Neural progenitor cell (in vitro differentiated cells): ENCODE results near the gene SMIM45.

Experiments used
- DNase-seq: peaks from one replicate; pipeline ENCODE4 v3.0.0-alpha.2; 2016; ENCODE audit warnings: low spot score
- H2AFZ ChIP-seq: fragments of 200-600 bp; sonication (generic); replicated peaks from 2 replicates; pipeline ENCODE4 v1.6.1; 2016; ENCODE audit warnings: antibody characterized with exemption
- H3F3A ChIP-seq: fragments of 200-600 bp; sonication (generic); 2 replicates; pipeline ENCODE4 v1.6.1; 2016; ENCODE audit warnings: antibody characterized with exemption, low read depth
- H3K27ac ChIP-seq: fragments of 200-600 bp; sonication (generic); 2 replicates; pipeline ENCODE4 v1.5.1; 2016; ENCODE audit warnings: mild to moderate bottlenecking
- H3K27me3 ChIP-seq: fragments of 200-600 bp; sonication (generic); 2 replicates; pipeline ENCODE4 v1.6.1; 2016; ENCODE audit warnings: mild to moderate bottlenecking, moderate library complexity
- H3K36me3 ChIP-seq: fragments of 200-600 bp; sonication (generic); 2 replicates; pipeline ENCODE4 v1.5.1; 2016
- H3K4me1 ChIP-seq: fragments of 200-600 bp; sonication (generic); 2 replicates; pipeline ENCODE4 v1.6.1; 2016; ENCODE audit warnings: mixed run types
- H3K4me2 ChIP-seq: fragments of 200-600 bp; sonication (generic); 2 replicates; pipeline ENCODE4 v1.6.1; 2016
- H3K4me3 ChIP-seq: fragments of 200-600 bp; sonication (generic); 2 replicates; pipeline ENCODE4 v1.5.1; 2016
- H3K79me2 ChIP-seq: fragments of 200-600 bp; sonication (generic); 2 replicates; pipeline ENCODE4 v1.6.1; 2016; ENCODE audit warnings: low read depth
- H3K9ac ChIP-seq: fragments of 200-600 bp; sonication (generic); 2 replicates; pipeline ENCODE4 v1.6.1; 2016
- H3K9me3 ChIP-seq: fragments of 200-600 bp; sonication (generic); 2 replicates; pipeline ENCODE4 v1.5.1; 2016; ENCODE audit warnings: low read depth
- H4K20me1 ChIP-seq: fragments of 200-600 bp; sonication (generic); 2 replicates; pipeline ENCODE4 v1.6.1; 2016; ENCODE audit warnings: low read depth
- H3K27ac Mint-ChIP-seq: 3 replicates; pipeline ENCODE4 v1.8.0; 2021; ENCODE audit warnings: mixed read lengths
- H3K27me3 Mint-ChIP-seq: 2 replicates; pipeline ENCODE4 v1.8.0; 2022; ENCODE audit warnings: low read depth, mild to moderate bottlenecking, inconsistent platforms, moderate library complexity, mixed read lengths; ENCODE audit not compliant: insufficient read depth
- H3K36me3 Mint-ChIP-seq: 3 replicates; pipeline ENCODE4 v1.8.0; 2021; ENCODE audit warnings: mixed read lengths
- H3K4me1 Mint-ChIP-seq: 3 replicates; pipeline ENCODE4 v1.8.0; 2021; ENCODE audit warnings: mixed read lengths
- H3K4me3 Mint-ChIP-seq: 3 replicates; pipeline ENCODE4 v1.8.0; 2021; ENCODE audit warnings: mild to moderate bottlenecking, moderate library complexity, mixed read lengths
- H3K9me3 Mint-ChIP-seq: 3 replicates; pipeline ENCODE4 v1.8.0; 2020; ENCODE audit warnings: mixed read lengths
- CTCF ChIP-seq: fragments of 200-600 bp; sonication (generic); IDR thresholded peaks from 2 replicates; pipeline ENCODE4 v1.5.1; 2017; ENCODE audit warnings: antibody characterized with exemption, mild to moderate bottlenecking
- EZH2 ChIP-seq: fragments of 200-600 bp; sonication (generic); IDR thresholded peaks from 2 replicates; pipeline ENCODE4 v1.6.1; 2017; ENCODE audit warnings: antibody characterized with exemption, mild to moderate bottlenecking, moderate library complexity
- EZH2phosphoT487 ChIP-seq: fragments of 200-600 bp; sonication (generic); IDR thresholded peaks from 2 replicates; pipeline ENCODE4 v1.6.1; 2017; ENCODE audit warnings: antibody characterized with exemption

The SMIM45 gene

GRCh38 chr22:41951898-41952474 is at the start of gene SMIM45:
Gene SMIM45, plus strand, starts transcription at chr22:41952150.
- Histone ChIP-seq H4K20me1 (no peaks in the 10 kb centered on the region), H3K4me1 (peaks cover 15% of the 10 kb centered on the region), H3K27me3 (no peaks in the 10 kb centered on the region), H3F3A (peaks cover 17% of the 10 kb centered on the region), H3K79me2 (no peaks in the 10 kb centered on the region), H3K27ac (no peak within 1 kb of the TSS), H3K9me3 (no peaks in the 10 kb centered on the region), H3K9ac (no peak within 1 kb of the TSS), H3K4me2 (peak within 1 kb of the TSS; percentile 46), H3K4me3 (no peak within 1 kb of the TSS), H2AFZ (no peak within 1 kb of the TSS), H3K36me3 (no peaks in the 10 kb centered on the region)
- Mint-ChIP-seq H3K27ac (peak within 1 kb of the TSS; percentile 33), H3K27me3 (peaks cover 2% of the 10 kb centered on the region), H3K4me3 (peak within 1 kb of the TSS; percentile 61), H3K4me1 (peaks cover 49% of the 10 kb centered on the region), H3K36me3 (no peaks in the 10 kb centered on the region), H3K9me3 (no peaks in the 10 kb centered on the region)
- DNase-seq, result peak; percentile 92
- peak; percentile 40 for TF ChIP-seq CTCF
- no peak for TF ChIP-seq EZH2phosphoT487

- Mint-ChIP-seq H3K9me3 (no peaks in the 10 kb centered on the region), H3K36me3 (peaks cover 21% of the 10 kb centered on the region), H3K27me3 (peaks cover 15% of the 10 kb centered on the region), H3K27ac (no peak overlapping the region), H3K4me1 (no peaks in the 10 kb centered on the region), H3K4me3 (no peak overlapping the region)
- no peak overlapping the region for H3K4me2 ChIP-seq
- H3F3A ChIP-seq, result peaks cover 11% of the 10 kb centered on the region
- TF ChIP-seq CTCF (no peak), EZH2 (no peak), EZH2phosphoT487 (no peak)
- H3K4me1 ChIP-seq, result no peaks in the 10 kb centered on the region
- no peak overlapping the region for H3K27ac ChIP-seq
- no peak for DNase-seq
- H4K20me1 ChIP-seq, result peaks cover 49% of the 10 kb centered on the region
- H3K4me3 ChIP-seq, result no peak overlapping the region
- H3K79me2 ChIP-seq, result no peaks in the 10 kb centered on the region
- no peaks in the 10 kb centered on the region for H3K36me3 ChIP-seq
- no peaks in the 10 kb centered on the region for H3K9me3 ChIP-seq
- H3K27me3 ChIP-seq, result peaks cover 5% of the 10 kb centered on the region
- H3K9ac ChIP-seq, result no peak overlapping the region
- no peak overlapping the region for H2AFZ ChIP-seq
These were observed 49.0 kb upstream of the SMIM45 start for GRCh38 chr22:41902932-41903421.

GRCh38 chr22:41904450-41905410 is 47.2 kb upstream of the SMIM45 start:
- no peaks in the 10 kb centered on the region for H3K9me3 Mint-ChIP-seq
- DNase-seq, result no peak
- H2AFZ ChIP-seq, result no peak overlapping the region
- peaks cover 27% of the 10 kb centered on the region for H3F3A ChIP-seq
- H3K36me3 Mint-ChIP-seq, result peaks cover 15% of the 10 kb centered on the region
- no peak overlapping the region for H3K4me3 Mint-ChIP-seq
- no peaks in the 10 kb centered on the region for H3K4me1 ChIP-seq
- H3K36me3 ChIP-seq, result no peaks in the 10 kb centered on the region
- H3K9ac ChIP-seq, result no peak overlapping the region
- H3K27ac ChIP-seq, result no peak overlapping the region
- H3K27me3 Mint-ChIP-seq, result peaks cover 24% of the 10 kb centered on the region
- H3K27me3 ChIP-seq, result peaks cover 22% of the 10 kb centered on the region
- H4K20me1 ChIP-seq, result peaks cover 64% of the 10 kb centered on the region
- TF ChIP-seq CTCF (no peak), EZH2 (no peak), EZH2phosphoT487 (no peak)
- no peak overlapping the region for H3K4me2 ChIP-seq
- H3K79me2 ChIP-seq, result no peaks in the 10 kb centered on the region
- H3K4me3 ChIP-seq, result no peak overlapping the region
- no peaks in the 10 kb centered on the region for H3K9me3 ChIP-seq
- H3K4me1 Mint-ChIP-seq, result peaks cover 3% of the 10 kb centered on the region
- no peak overlapping the region for H3K27ac Mint-ChIP-seq
